Right renal pelvis (tissue), 4 donors: ENCODE measurements around the gene OXER1. TPM values are rescaled to one million over a fixed set of nuclear protein-coding genes. Genes with fewer than 3 reads are reported as not detected.
A peak's percentile ranks its signal among the peaks of the same experiment; 100 is the strongest.
"Not testable (repeated sequence)": the region's sequence is repeated elsewhere in the genome, so short reads cannot be mapped to it uniquely, and the experiment has no call there.

Source experiments
- DNase-seq, 4 donors: peaks; one replicate each; pipeline ENCODE4 v3.0.0-alpha.2; 2013; ENCODE audit warnings: low read depth in 4 of 4, low spot score in 3 of 4, missing footprints in 1 of 4
- polyA plus RNA-seq, 4 donors: library from polyadenylated mRNA; unstranded; fragments of 120-200 nt; gene quantifications; one replicate each; pipeline ENCODE4 v1.2.1, GENCODE V29; 2013; ENCODE audit not compliant: insufficient read length in 4 of 4

The OXER1 gene
- polyA plus RNA-seq, 4 donors = 7.1 to 9.8 (median 7.3) TPM

DNA sequence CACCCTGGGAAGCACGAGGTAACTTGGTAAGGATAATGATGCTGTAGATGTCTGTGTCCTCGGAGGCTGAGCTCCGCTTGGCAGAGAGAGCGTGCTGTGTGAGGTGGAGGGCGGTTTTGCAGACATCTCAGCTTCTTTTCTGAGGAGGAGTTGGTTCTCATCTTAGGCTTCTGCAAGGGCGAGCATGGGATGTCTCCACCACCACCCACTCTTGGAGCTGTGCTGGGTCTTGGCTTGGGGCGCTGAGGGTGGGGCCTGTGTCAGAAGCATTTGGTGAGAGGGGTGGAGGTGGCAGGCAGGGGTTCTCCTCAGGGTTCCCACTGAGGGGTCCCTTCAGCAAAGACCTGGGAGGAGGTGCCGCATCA, 9.2 kb downstream of the OXER1 start:
- no peak for DNase-seq

DNA sequence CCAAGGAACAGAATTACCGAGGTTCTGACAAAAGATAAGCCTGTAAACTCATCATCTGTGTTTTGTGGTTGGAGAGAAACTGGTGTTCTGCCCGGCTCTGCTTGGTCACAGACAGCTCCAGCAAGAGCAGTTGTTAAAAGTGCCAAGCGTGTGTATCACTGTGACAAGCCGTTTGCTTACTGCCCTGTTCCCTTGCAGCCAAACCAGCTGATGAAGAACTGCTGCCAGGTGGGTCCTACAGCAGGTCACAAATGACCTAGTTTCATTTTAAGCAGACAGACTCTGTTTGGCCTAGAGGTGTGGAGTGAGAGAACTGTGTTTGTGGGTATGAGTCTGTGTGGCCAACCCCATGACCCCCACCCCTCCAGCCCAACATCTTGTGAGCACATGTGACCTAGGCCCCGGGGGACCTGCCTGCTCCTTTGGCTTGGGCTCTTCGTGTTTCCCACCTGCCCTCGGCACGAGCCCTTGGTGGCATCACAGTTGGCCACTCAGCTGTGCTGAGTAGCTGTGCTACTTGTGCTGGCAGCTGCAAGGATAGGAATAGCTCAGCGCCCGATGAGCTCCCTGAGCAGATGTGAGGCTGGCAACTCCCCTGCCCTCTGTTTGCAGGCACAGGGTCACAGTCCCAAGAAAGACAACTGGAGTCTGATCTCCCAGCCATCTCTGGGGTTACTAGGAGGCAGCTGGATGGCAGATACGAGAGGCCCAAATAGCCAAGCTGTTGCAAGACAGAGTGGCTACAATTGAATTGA, 9.7 kb downstream of the OXER1 start:
- no peak for DNase-seq

DNA sequence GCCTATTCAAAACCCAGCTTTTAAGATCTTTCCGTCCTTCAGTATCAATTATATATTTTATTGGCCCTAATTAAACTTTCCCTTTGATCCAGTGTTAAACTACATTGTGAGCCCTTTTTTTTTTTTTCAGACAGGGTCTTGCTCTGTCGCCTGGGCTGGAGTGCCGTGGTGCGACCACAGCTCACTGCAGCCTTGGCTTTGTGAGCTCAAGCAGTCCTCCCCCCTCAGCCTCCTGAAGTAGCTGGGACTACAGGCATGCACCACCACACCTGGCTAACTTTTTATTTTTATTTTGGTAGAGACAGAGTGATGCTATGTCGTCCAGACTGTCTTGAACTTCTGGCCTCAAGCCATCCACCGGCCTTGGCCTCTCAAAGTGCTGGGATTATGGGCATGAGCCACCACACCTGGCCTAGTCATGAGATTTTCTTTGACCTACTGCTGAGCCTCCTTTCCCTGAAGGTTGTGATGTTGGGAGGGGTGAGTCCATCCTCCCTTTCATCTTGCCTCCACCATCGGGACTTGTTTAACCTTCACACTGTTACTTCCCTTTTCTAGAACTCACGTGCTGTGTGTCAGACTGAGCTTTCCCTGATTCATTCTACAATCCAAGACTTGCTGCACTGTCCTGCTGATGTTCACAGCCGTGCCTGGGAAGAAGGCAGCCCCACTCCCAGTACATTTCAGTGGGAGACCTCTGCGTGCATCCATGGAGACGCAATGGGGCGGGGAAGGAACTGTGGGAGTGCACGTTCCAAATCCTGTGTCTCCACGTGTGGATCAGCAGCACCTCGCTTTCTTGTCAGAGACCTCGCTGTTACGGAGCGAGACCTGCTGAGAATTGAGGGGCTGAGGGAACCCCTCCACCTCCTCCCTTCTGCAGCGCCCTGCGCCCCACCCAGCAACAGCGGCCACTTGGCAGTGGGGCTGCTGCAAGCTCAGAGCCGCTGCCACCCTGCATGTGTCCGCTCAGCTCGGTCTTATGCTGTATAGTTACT, 10.8 kb downstream of the OXER1 start:
- no peak for DNase-seq

DNA sequence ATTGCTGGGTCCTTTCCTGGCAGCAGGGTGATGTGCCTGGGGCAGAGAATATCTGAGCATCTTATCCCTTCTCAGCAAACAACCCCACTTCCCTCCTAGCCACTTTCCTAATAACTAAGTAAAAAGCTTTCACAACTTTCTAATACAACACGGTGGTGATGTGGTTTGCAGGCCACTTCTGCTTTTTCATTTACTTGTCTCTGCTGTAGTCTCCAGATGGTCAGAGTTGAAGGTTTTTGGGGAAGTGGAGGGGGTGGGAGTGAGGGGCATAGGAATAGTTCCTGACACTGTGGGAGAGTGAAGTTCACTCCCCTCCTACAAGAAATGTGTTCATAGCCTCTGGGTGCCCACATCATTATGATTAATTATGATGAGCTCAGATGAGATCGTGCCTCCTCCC, 11.6 kb downstream of the OXER1 start:
- no peak for DNase-seq

DNA sequence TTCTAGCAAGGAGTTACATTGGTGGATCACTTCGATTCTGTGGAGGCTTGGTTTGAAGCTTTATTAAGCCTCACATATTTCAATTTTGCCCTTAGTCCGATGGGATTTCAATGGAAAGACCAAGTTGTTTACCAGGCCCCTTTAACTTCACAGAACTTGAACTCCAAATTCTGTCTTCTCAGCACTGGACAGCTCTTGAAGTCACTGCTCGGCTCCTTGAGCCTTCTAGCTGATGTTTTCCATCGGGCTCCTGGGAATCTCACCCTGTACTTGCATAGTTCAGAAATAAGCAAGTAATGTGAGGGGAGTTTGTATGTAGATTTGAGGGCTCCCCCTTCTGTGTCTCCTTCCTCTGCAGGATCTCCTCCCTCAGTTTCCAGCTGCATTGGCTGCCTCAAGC, 15.1 kb downstream of the OXER1 start:
- DNase-seq = no peak

DNA sequence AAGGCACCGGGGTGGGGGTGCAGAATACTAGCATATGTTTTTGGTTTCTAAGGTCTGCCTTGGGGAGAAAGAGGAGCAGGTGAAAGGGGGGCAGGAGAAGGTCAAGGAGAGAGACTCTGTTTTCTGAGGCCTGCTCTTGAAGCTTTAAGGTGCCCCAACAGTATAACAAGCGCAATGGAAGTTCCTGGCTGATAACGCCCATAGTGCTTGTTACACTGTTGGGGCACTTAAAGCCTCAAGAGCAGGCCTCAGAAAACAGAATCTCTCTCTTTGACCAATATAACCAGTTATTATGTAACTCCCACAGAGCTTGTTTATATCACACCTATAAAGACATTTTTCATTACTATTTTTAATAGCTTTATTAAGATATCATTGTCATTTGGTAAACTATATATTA, 16.5 kb downstream of the OXER1 start:
- DNase-seq = no peak

DNA sequence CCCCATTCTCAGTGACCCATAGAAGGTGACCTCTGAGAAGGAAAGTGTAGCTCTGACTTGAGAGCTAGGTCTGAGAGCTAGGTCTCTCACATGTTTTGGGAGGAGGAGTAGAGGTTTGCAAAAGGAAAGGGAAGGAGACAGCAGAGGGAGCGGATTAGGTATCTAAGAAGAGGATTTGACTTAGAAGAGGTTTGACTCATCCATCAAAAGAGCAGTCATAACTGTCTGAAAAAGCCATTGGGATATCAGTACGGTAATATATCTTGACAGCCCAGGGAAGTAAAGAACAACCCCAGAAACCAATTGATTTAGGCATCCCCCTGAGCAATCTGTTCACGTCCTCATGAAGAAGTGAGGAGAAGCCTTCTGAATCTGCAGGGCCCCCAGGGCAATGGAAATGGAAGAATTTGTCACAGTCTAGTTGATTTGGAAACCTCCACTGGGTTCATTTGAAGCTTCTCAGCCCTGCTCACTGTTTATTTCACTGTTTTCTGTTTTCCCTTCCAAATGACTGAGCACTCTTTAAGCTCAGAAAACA, 19.3 kb downstream of the OXER1 start:
- no peak for DNase-seq

DNA sequence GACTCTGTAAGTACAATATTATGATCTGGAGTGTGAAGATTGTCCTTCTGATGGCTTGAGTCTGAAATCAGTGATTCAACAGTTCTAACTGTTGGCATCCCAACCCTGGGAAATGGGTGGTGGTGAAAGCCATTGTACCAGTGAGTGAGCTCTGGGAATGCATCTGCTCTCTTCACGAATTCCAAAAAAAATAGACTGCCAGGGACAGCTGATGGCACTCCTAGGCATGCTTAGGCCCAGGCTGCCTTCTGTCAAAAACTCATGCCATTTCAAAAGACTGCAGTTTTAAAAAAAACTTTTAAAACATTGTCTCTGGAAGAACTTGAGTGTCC, 20.3 kb downstream of the OXER1 start:
- DNase-seq = no peak

DNA sequence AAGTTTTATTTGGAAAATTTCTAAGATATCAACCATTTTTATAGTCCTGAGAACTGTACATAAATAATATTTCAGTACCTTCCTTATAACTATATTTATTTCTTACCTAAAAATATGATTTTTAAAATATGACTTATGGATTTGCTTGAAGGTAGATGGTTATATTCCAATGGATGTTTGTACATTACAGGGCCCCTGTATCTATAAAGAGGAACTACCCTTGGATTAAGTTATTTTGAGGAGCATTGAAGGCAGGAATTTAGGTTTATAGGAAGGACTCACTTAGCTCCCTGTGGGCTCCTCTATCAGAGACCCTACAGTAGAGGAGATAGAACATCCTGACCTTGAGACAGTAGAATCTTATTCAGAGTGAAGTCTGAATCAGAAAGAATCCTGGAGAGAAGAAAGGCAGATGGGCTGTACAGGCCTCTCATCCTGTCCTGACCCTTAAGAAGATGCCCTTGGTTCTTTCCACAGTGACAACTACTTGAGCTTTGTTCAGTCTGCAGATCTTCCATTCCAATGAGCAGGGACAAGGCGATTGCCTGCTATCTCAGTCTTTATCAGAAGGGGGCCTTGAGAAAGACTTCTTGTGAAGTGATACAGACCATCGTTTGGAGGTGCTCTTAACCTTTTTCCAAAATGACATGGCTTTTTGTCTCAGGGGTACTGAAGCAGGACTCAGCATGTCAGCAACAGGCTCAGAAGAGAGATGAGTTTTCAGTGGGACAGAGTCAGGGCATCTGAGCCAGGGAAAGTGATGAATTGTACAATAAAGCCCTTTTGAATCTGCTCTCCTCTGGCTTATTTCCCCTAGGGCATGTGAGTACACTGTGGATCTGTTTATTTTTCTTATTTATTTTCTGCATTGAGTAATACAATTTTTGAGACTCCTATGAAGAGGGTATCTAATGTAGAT, 20.9 kb downstream of the OXER1 start:
- no peak for DNase-seq

DNA sequence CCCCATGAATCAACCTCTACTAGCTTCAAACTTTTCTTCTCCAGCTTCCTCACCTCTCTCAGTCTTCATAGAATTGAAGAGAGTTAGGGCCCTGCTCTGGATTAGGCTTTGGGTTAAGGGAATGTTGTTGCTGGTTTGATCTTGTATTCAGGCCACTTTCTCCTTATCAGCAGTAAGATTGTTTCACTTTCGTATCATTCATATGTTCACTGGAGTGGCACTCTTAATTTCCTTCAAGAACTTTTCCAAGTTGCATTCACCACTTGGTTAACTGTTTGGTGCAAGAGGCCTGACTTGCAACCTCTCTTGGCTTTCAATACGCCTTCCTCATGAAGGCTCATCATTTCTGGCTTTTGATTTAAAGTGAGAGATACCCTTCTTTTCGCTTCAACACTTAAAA, 22.8 kb downstream of the OXER1 start:
- no peak for DNase-seq

DNA sequence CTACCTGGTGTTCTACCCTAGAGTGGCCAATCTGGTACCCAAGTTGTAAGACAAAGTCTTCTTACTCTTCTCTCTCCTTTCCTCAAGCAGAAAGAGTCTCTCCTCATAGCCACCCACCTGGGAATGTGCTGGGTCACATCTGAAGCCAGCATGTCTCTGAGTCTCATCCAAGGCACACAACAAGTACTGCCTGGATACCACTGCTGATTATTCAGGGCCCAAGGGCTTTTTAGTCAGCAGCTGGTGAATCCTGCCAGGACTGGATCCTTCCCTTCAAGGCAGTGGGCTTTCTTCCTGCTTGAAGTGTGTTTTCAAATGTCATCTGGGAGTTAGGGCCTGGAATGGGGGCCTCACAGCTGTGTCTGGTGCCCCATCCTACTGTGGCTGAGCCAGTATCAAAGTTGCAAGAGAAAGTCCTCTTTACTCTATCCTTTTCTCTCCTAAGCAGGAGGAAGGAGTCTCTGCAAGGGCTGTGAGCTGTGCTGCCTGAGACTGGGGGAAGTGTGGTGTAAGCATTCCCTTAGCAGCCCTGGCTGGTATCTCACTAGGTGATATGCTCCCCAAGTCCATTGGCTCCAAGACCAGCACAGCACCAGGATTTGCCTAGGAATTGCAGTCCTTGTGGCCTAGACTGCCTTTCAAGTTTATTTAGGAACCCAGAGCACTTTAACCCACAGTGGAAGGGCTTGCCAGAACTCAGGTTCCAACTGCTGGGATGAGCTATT, 27.2 kb downstream of the OXER1 start:
- no peak for DNase-seq

DNA sequence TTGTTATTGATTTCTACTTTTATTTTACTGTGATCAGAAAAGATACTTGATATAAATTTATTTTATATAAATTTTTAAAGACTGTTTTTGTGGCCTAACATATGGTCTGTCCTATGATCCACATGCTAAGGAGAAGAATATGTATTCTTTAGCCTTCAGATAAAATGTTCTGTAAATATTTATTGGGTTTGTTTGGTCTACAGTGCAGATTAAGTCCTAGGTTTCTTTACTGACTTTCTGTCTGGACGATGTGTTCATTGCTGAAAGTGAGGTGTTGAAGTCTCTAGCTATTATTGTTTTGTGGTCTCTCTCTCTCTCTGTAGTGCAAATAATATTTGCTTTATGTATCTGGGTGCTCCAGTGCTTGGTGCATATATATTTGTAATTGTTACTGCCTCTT, 30.1 kb downstream of the OXER1 start:
- DNase-seq = no peak

DNA sequence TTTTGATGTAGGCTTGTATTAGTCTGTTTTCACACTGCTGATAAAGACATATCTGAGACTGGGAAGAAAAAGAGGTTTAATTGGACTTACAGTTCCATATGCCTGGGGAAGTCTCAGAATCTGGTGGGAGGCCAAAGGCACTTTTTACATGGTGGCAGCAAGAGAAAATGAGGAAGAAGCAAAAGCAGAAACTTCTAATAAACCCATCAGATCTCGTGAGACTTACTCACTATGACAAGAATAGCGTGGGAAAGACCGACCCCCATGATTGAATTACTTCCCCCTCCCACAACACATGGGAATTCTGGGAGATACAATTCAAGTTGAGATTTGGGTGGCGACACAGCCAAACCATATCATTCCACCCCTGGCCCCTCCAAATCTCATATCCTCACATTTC, 32.6 kb downstream of the OXER1 start:
- not testable (repeated sequence) for DNase-seq

DNA sequence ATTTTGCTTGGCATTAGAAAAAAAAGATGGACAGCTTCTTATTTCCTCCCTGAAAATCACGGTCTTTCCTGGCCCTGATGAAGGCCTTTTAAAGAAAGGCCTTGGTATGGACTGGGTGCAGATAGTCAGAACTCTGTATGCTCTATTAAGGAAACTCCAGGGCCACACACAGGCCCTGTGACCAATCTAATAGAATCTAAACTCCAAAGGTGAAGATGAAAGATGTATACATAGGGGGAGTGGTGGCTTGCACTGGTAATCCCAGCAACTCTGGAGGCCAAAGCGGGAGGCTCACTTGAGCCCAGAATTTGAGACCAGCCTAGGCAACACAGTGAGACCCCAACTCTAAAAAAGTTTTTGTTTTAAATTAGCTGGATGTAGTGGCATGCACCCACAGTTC, 37.3 kb downstream of the OXER1 start:
- DNase-seq = no peak

DNA sequence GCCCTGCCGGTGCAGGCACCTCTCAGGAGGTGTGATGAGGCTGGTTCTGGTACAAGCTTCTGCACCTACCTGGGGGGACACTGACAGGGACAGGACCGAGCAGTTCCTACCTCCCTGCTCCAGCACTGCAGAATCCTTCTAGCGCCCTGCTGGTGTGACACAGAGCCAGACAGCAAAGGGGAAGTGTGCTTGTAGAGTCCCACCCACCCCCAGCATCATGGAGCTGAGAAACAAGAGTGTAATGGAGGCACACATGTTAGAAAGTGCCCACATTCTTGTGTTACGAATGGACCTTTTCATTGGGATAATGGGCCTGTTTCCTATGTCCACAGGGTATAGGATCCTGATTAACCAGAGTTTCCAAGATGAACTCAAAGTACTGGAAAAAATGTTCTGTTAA, 38.3 kb downstream of the OXER1 start:
- no peak for DNase-seq

DNA sequence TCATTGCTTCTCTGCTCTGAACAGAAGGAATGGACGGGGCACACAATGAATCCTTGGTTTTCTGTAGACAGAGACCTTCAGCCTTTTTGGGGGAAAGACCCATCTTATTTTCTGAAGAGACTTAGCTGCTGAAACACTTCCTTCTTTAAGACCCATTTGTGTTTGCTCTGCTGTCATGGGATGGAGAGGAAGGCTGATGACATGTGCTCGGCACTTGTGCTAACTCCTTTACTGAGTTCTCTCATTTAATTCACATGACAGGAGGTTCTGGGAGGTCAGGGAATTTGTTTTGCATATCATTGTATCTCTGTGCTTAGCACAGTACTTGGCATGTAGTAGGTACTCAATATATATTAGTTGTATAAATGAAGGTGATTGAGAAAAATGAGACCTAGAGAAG, 39.0 kb downstream of the OXER1 start:
- no peak for DNase-seq

DNA sequence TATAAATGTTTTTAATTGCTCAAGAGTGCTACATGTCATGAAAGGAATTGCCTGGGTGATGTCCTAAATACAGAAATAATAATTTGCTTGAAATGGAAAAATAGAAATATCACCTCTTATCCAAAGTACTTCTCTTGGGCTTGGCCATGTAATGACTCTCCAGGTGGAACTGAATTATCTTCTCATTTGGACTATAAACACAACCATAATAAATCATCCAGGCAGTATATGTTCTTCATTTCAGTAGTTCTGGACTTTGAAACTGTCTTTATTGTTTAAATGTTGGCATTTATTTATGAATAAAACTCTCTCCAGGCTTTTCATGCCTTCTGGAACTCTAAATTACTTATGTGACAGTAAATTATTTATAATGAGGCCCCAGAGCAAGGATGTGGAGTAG, 40.5 kb downstream of the OXER1 start:
- DNase-seq = no peak

DNA sequence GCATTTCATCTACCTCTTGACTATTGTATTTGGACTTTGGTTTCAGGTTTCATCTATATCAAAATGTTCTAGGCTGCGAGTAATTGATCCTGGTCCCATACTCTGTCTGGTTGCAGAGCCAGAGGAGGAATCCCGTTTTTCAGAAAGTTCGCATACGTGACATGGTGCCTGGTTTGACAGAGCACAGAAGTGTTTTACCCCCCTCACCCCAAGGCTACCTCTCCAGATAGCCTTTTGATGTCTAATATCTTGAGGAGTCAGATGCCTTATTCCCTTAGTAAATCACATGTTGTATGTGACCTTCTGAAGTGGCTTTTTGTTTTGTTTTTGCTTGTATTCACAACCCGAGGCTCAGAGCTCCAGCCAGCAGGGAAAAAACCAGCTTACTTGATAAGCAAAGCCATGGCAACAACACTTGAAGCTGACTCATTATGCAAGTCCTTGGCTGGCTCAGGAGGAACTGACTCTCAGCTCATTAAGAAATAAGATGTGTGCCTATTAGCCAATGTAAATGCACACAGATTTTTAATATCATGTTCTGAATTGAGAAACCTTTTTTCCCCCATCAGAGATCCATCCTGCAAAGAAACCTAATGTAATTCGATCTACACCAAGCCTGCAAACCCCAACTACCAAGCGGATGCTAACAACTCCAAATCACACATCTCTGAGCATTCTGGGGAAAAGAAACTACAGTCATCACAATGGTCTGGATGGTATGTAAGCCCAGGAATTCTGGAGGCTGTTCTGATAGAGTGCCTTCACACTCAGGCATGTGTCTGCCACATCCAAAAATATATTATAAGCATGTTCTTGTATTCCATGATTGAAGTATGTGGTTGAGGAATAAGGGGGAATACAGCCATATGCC, 41.4 kb downstream of the OXER1 start:
- peak in 2 of 4 donors; percentile 5 to 30 for DNase-seq

DNA sequence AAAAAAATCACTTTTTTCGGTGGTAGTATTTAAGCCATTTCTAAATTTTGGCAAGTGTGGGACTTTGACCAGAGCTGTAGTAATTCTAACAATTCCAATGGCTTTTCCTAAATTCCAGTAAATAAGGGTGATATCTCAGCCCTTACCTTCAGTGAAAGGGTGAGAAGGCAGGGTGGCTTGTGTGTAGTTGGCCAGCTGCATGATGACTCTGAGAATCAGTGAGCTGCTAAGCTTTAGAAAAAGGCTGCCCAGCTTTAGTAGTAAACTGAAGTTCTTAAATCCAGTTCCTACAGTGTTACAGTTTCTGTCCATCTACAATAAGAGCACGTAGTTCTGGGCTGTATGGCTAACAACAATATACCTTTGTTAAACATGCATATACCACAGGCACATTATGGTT, 42.0 kb downstream of the OXER1 start:
- DNase-seq = no peak
